ENCODE data around the gene CFAP45.

The CFAP45 gene

DNA sequence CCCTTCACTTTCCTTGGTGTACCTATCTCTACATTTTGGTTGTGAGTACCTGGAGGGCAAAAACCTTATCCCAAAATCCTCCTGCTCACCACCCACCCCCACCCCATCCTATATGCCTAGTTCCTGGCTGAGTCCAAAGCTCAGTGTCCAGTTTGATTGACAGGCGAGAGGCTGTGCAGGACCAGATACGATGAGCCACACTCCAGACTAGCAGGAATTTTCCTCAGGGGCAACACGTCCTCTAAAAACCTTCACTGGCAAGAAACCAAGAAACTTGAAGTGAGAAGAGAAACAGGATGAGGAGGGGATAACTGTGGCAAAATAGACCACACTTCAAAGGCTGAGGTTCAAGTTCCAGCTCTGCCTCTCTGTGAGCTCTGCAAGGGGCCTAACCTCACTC, 74.4 kb downstream of the CFAP45 start:
- WGBS (ENCODE audit: insufficient coverage, insufficient read length): no CpG with 5 or more reads among the region's 3 CpGs
- no peak overlapping the region for H3K4me3 ChIP-seq (ENCODE audit: low read length)
- no peaks in the 10 kb centered on the region for H3K27me3 ChIP-seq (ENCODE audit: control insufficient read depth, insufficient read depth, low read length)

DNA sequence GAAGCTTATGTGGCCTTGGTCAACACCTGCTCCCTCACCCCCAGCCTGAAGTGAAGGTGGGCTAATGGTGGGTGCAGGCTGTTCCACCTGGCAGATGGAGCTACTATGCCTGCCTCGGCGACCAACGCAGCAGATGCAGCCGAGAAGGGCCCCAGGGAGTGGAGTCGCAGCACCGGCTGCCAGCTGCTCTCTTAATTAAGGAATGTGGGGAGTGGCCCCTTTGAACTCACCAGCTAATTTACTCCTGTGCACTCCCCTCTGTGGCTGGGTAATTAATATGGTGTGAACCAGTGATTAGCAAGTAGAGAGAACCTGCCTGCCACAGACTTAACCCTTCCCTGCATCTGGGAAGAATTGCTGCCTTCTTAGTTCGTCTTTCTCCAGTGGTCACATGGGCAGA, 76.6 kb downstream of the CFAP45 start:
- Histone ChIP-seq H3K4me3 (ENCODE audit: low read length) (no peak overlapping the region), H3K27me3 (ENCODE audit: control insufficient read depth, insufficient read depth, low read length) (no peaks in the 10 kb centered on the region), H3K27ac (ENCODE audit: low read length) (no peak overlapping the region), H3K4me1 (ENCODE audit: control insufficient read depth, insufficient read depth, low read length) (no peaks in the 10 kb centered on the region), H3K36me3 (ENCODE audit: control insufficient read depth, insufficient read depth, low read length) (no peaks in the 10 kb centered on the region), H3K9me3 (ENCODE audit: control insufficient read depth, insufficient read depth, low read length) (no peaks in the 10 kb centered on the region)
- DNase-seq (ENCODE audit: low read depth, low spot score): no peak
- no CpG with 5 or more reads among the region's 7 CpGs for whole genome bisulfite sequencing (ENCODE audit: insufficient coverage, insufficient read length)

More for the DNA sequence above, 74.4 kb downstream of the CFAP45 start:
- DNase-seq (ENCODE audit: low read depth, low spot score): no peak
- no peaks in the 10 kb centered on the region for H3K9me3 ChIP-seq (ENCODE audit: control insufficient read depth, insufficient read depth, low read length)
- no peak overlapping the region for H3K27ac ChIP-seq (ENCODE audit: low read length)
- no peaks in the 10 kb centered on the region for H3K36me3 ChIP-seq (ENCODE audit: control insufficient read depth, insufficient read depth, low read length)
- H3K4me1 ChIP-seq (ENCODE audit: control insufficient read depth, insufficient read depth, low read length): no peaks in the 10 kb centered on the region
